Hematopoietic multipotent progenitor cell treated with erythropoietin and hydrocortisone succinate and interleukin-3 and kit ligand, for 6 days (in vitro differentiated cells): ENCODE results near the gene CNOT1.
"Not testable (repeated sequence)": the region's sequence is repeated elsewhere in the genome, so short reads cannot be mapped to it uniquely, and the experiment has no call there.

Experiments
- DNase-seq: peaks from one replicate; pipeline ENCODE4 v3.0.0-alpha.2; 2015

Gene CNOT1

GRCh38 chr16:58579587-58579986 is 50.0 kb downstream of the CNOT1 start:
- DNase-seq: no peak

GRCh38 chr16:58578642-58579041 is 51.0 kb downstream of the CNOT1 start:
- DNase-seq: no peak

- no peak for DNase-seq
These were observed 52.5 kb downstream of the CNOT1 start for GRCh38 chr16:58577141-58577540.

GRCh38 chr16:58574895-58575294 is 54.7 kb downstream of the CNOT1 start:
- DNase-seq: no peak

- not testable (repeated sequence) for DNase-seq
These were observed 63.9 kb downstream of the CNOT1 start for GRCh38 chr16:58565697-58566096.

GRCh38 chr16:58563775-58564174 is 65.9 kb downstream of the CNOT1 start:
- peak; percentile 26 for DNase-seq

GRCh38 chr16:58563235-58563634 is 66.4 kb downstream of the CNOT1 start:
- no peak for DNase-seq

- no peak for DNase-seq
These were observed 72.9 kb downstream of the CNOT1 start for GRCh38 chr16:58556678-58557077.

GRCh38 chr16:58551496-58551895 is 78.1 kb downstream of the CNOT1 start:
- no peak for DNase-seq

GRCh38 chr16:58548378-58548777 is 81.2 kb downstream of the CNOT1 start:
- no peak for DNase-seq

GRCh38 chr16:58543685-58544084 is 85.9 kb downstream of the CNOT1 start:
- DNase-seq: no peak

GRCh38 chr16:58542291-58542690 is 87.3 kb downstream of the CNOT1 start:
- no peak for DNase-seq

GRCh38 chr16:58541711-58542110 is 87.9 kb downstream of the CNOT1 start:
- DNase-seq: no peak

- no peak for DNase-seq
These were observed 92.3 kb downstream of the CNOT1 start for GRCh38 chr16:58537124-58537906.

GRCh38 chr16:58536278-58536677 is 93.3 kb downstream of the CNOT1 start:
- no peak for DNase-seq

- no peak for DNase-seq
These were observed 94.5 kb downstream of the CNOT1 start for GRCh38 chr16:58535100-58535499.

GRCh38 chr16:58533751-58534470 is 95.7 kb downstream of the CNOT1 start:
- DNase-seq: no peak

GRCh38 chr16:58532414-58532813 is 97.2 kb downstream of the CNOT1 start:
- no peak for DNase-seq

- no peak for DNase-seq
These were observed 99.4 kb downstream of the CNOT1 start for GRCh38 chr16:58530179-58530578.

GRCh38 chr16:58519707-58520106 is 109.9 kb downstream of the CNOT1 start:
- DNase-seq: no peak

- DNase-seq: no peak
These were observed 110.7 kb downstream of the CNOT1 start for GRCh38 chr16:58518980-58519368.

GRCh38 chr16:58518083-58518979 is 111.3 kb downstream of the CNOT1 start:
- DNase-seq: no peak

- DNase-seq: no peak
These were observed 112.9 kb downstream of the CNOT1 start for GRCh38 chr16:58516768-58517107.
